Measurements from ENCODE around the gene SCN11A. TPM values are rescaled to one million over a fixed set of nuclear protein-coding genes. Genes with fewer than 3 reads are reported as not detected.
A peak's percentile ranks its signal among the peaks of the same experiment; 100 is the strongest.

Gene SCN11A
- total and polyA plus RNA-seq, 9 of the 15 experiments (the other 6 are each of a cell fraction or from before 2014, with no cell fraction given), result 0.01 to 0.05 (median 0.04) TPM; not detected in 6

DNA sequence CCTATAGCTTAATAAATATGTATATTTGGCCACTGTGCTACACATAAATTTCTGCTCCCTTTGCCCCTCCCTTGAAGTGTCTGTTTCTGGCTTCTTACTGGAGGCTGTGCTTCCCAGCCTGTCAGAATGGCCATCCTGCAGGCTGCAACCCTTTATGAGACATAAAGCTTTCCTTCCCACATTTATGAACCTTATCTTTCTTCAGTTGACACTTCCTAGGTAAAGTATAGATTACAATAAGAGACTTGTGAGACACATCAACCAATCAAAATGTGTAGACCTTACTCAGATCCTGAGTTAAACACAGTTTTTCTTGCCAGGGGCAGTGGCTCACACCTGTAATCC, 29.5 kb downstream of the SCN11A start (continued):
- no peak for TF ChIP-seq REST (IDR thresholded peaks at IDR 0.05; ENCODE audit: borderline replicate concordance)
- TF ChIP-seq REST (CRISPR knock-in tag; IDR thresholded peaks at IDR 0.05; ENCODE audit: low read depth), result peak; percentile 28; the same call in 1 of the 2 replicates
- TF ChIP-seq KDM4B (IDR thresholded peaks at IDR 0.05; ENCODE audit: borderline replicate concordance in 2 of 2, low read depth in 1 of 2), result no peak
- TF ChIP-seq PYGO2 (tag; IDR thresholded peaks at IDR 0.05), result no peak
- TF ChIP-seq, protein P1, sequence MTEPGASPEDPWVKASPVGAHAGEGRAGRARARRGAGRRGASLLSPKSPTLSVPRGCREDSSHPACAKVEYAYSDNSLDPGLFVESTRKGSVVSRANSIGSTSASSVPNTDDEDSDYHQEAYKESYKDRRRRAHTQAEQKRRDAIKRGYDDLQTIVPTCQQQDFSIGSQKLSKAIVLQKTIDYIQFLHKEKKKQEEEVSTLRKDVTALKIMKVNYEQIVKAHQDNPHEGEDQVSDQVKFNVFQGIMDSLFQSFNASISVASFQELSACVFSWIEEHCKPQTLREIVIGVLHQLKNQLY (CRISPR knock-in tag; conservative IDR thresholded peaks at IDR 0.05), result no peak
- TF ChIP-seq ZNF354B (CRISPR knock-in tag; IDR thresholded peaks at IDR 0.05), result no peak
- TF ChIP-seq EP300 (IDR thresholded peaks at IDR 0.05; ENCODE audit: low read length), result no peak
- TF ChIP-seq CTCFL (IDR thresholded peaks at IDR 0.05; ENCODE audit: borderline replicate concordance, insufficient read depth, low read depth, low read length, poor library complexity, severe bottlenecking), result no peak
- TF ChIP-seq CTBP1 (IDR thresholded peaks at IDR 0.05; ENCODE audit: borderline replicate concordance), result 0 out of 2 replicates have a peak, but pooled peaks have one; percentile 3
- TF ChIP-seq POLR2AphosphoS5 (IDR thresholded peaks at IDR 0.05; ENCODE audit: control insufficient read depth, insufficient read depth, low read depth, low read length), result no peak
- TF ChIP-seq ZNF224 (CRISPR knock-in tag; IDR thresholded peaks at IDR 0.05), result no peak
- TF ChIP-seq GATAD2B (IDR thresholded peaks at IDR 0.05; ENCODE audit: borderline replicate concordance), result no peak
- TF ChIP-seq SAFB (IDR thresholded peaks at IDR 0.05; ENCODE audit: borderline replicate concordance, low read depth, low read length), result no peak
- peak; percentile 7; the same call in 1 of the 2 replicates for TF ChIP-seq L3MBTL2 (IDR thresholded peaks at IDR 0.05)
